Measurements from ENCODE around the gene LSM10. TPM values are rescaled to one million over a fixed set of nuclear protein-coding genes. Genes with fewer than 3 reads are reported as not detected.

The LSM10 gene
- total RNA-seq, 1 donor from 2014 or later, result 26.1 TPM

DNA sequence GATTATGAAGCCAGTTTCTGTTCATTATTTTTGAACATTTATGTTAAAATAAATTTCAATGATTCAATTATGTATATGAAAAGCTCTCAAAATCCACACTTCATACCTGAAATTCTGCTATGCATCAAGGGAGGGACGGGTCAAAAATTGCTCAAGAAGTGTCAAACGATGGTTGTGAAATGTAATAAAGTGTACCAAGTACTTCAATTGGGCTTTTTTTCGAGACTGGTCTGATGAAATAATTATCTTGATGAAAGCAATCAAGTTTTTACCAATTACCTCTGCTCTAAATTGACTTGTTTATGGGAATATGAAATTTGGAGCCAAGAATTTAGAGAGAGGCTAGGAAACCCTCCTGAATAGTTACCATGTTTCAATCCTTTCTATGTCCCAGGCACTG is 44.6 kb upstream of the LSM10 start:
- H3K9me3 Mint-ChIP-seq, result no peaks in the 10 kb centered on the region
- no peaks in the 10 kb centered on the region for H3K27me3 Mint-ChIP-seq (ENCODE audit: low read depth)
- H3K27ac Mint-ChIP-seq, result no peak overlapping the region
- H3K4me3 Mint-ChIP-seq, result no peak overlapping the region
- TF ChIP-seq, protein P1, sequence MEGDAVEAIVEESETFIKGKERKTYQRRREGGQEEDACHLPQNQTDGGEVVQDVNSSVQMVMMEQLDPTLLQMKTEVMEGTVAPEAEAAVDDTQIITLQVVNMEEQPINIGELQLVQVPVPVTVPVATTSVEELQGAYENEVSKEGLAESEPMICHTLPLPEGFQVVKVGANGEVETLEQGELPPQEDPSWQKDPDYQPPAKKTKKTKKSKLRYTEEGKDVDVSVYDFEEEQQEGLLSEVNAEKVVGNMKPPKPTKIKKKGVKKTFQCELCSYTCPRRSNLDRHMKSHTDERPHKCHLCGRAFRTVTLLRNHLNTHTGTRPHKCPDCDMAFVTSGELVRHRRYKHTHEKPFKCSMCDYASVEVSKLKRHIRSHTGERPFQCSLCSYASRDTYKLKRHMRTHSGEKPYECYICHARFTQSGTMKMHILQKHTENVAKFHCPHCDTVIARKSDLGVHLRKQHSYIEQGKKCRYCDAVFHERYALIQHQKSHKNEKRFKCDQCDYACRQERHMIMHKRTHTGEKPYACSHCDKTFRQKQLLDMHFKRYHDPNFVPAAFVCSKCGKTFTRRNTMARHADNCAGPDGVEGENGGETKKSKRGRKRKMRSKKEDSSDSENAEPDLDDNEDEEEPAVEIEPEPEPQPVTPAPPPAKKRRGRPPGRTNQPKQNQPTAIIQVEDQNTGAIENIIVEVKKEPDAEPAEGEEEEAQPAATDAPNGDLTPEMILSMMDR (IDR thresholded peaks at IDR 0.05; ENCODE audit: unreplicated experiment), result no peak
- no peak for DNase-seq (ENCODE audit: low spot score in 2 of 2, unreplicated experiment in 2 of 2)
- H3K4me1 Mint-ChIP-seq, result peaks cover 35% of the 10 kb centered on the region
- H3K36me3 Mint-ChIP-seq, result no peaks in the 10 kb centered on the region

DNA sequence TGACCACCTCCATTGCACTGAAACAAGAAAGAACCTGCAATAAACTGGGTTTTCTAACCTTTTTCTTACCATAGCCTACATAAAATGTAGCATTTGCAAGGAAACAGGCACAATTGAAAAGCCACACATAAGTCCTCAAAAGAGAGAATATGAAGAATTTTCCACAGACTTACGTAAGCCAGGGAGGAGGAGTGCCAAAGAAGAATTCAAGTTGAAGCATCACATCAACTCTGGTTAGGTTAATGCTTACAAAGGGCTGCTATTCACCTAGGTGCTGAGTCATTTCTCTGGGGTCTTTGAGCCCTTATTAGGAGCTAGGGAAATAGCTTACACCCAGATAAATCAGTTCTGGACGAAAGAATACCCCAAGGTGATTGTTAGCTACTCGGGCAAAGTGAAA is 42.9 kb upstream of the LSM10 start:
- Mint-ChIP-seq H3K27ac (peak overlapping the region; percentile 79), H3K27me3 (ENCODE audit: low read depth) (no peaks in the 10 kb centered on the region), H3K4me3 (no peak overlapping the region), H3K9me3 (no peaks in the 10 kb centered on the region), H3K4me1 (peaks cover 38% of the 10 kb centered on the region), H3K36me3 (peaks cover 2% of the 10 kb centered on the region)
- DNase-seq (ENCODE audit: low spot score in 2 of 2, unreplicated experiment in 2 of 2), result no peak
- TF ChIP-seq, protein P1 (IDR thresholded peaks at IDR 0.05; ENCODE audit: unreplicated experiment), result no peak

DNA sequence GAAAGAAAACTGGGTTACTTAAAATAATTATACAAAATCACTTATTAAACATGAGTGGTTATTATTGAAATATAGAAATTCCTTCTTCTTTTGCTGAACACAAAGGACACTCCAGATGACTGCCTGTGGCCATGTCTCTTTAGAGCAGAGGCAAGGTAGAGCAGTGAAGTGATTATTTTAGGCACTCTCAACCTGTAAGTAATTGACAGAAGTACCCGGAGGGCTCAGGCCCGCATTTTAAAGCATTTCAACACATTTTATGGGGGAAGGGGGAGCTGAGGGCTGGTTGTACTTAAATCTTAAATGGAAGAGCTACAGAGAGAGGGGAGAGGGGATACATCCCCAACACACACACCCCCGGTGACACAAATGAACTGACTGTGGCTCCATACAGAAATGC is 42.3 kb upstream of the LSM10 start:
- Mint-ChIP-seq H3K4me3 (no peak overlapping the region), H3K27ac (peak overlapping the region; percentile 79)
- TF ChIP-seq, protein P1 (IDR thresholded peaks at IDR 0.05; ENCODE audit: unreplicated experiment), result no peak

DNA sequence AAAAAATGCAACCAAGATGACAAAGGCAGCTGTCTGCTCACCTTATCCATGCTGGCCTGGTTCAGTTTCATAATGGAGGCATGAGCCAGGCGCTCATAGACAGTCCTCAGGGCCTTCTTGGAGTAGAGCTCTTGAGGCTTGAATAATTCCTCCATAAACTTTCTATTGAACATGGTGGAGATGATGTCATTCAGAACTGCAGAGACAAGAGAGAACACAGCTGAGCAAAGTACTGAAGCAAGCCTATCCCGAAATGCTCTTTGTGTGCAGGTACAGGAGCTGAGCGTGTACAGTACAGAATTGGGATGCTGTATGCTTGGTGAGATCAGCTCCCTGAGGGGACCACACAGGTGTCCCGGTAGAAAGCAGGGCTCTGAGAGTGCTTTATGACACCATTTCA is 41.0 kb upstream of the LSM10 start:
- peak overlapping the region; percentile 69 for H3K27ac Mint-ChIP-seq
- H3K4me1 Mint-ChIP-seq, result peaks cover 36% of the 10 kb centered on the region
- no peak overlapping the region for H3K4me3 Mint-ChIP-seq

More for the DNA sequence above, 42.3 kb upstream of the LSM10 start:
- H3K36me3 Mint-ChIP-seq, result peaks cover 2% of the 10 kb centered on the region
- no peaks in the 10 kb centered on the region for H3K27me3 Mint-ChIP-seq (ENCODE audit: low read depth)
- H3K9me3 Mint-ChIP-seq, result no peaks in the 10 kb centered on the region
- peaks cover 38% of the 10 kb centered on the region for H3K4me1 Mint-ChIP-seq
- no peak for DNase-seq (ENCODE audit: low spot score in 2 of 2, unreplicated experiment in 2 of 2)

DNA sequence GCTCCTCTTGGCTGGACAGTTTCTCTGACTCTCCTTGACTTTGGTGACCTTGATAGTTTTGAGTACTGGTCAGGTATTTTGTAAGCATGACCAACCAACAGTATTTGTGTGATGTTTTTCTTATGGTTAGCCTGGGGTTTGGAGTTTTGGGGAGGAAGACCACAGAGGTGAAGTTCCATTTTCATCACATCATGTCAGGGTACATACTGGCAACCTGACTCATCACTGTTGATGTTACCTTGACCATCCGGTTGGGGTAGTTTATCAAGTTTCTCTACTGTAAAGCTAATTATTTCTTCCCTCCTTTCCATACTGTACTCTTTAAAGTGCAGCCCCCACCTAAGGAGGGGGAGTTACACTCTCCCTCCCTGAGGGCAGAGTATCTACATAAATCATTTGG is 39.1 kb upstream of the LSM10 start:
- peak overlapping the region; percentile 98 for H3K27ac Mint-ChIP-seq
- TF ChIP-seq, protein P1 (IDR thresholded peaks at IDR 0.05; ENCODE audit: unreplicated experiment), result no peak
- H3K9me3 Mint-ChIP-seq, result no peaks in the 10 kb centered on the region
- no peak for DNase-seq (ENCODE audit: low spot score in 2 of 2, unreplicated experiment in 2 of 2)
- H3K4me1 Mint-ChIP-seq, result peaks cover 41% of the 10 kb centered on the region
- no peaks in the 10 kb centered on the region for H3K27me3 Mint-ChIP-seq (ENCODE audit: low read depth)
- H3K4me3 Mint-ChIP-seq, result no peak overlapping the region
- H3K36me3 Mint-ChIP-seq, result peaks cover 2% of the 10 kb centered on the region

More for the DNA sequence above, 41.0 kb upstream of the LSM10 start:
- H3K36me3 Mint-ChIP-seq, result peaks cover 2% of the 10 kb centered on the region
- TF ChIP-seq, protein P1 (IDR thresholded peaks at IDR 0.05; ENCODE audit: unreplicated experiment), result no peak
- no peaks in the 10 kb centered on the region for H3K27me3 Mint-ChIP-seq (ENCODE audit: low read depth)
- H3K9me3 Mint-ChIP-seq, result no peaks in the 10 kb centered on the region
- DNase-seq (ENCODE audit: low spot score in 2 of 2, unreplicated experiment in 2 of 2), result no peak

DNA sequence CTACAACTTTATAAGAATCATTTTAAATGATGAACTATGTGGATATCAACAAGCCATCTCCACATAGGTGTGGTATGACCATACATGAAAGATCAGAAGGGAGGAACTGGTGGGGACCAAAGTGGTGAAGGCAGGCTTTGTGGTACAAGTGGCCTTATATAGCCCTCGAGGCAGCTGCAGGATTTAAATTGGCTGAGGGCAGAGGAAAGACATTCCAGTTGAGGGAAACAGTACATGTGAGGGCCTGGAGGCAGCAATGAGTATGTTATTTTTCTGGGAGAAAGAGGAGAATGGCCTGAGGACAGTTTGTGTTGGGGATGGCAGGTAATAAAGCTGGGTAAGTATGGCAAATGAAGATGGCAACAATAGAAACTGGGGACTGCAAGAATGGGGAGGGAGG is 35.4 kb upstream of the LSM10 start:
- no peaks in the 10 kb centered on the region for H3K27me3 Mint-ChIP-seq (ENCODE audit: low read depth)
- DNase-seq (ENCODE audit: low spot score in 2 of 2, unreplicated experiment in 2 of 2), result no peak
- TF ChIP-seq, protein P1 (IDR thresholded peaks at IDR 0.05; ENCODE audit: unreplicated experiment), result no peak
- H3K9me3 Mint-ChIP-seq, result no peaks in the 10 kb centered on the region
- H3K36me3 Mint-ChIP-seq, result peaks cover 9% of the 10 kb centered on the region
- H3K4me1 Mint-ChIP-seq, result peaks cover 18% of the 10 kb centered on the region
- no peak overlapping the region for H3K4me3 Mint-ChIP-seq
- H3K27ac Mint-ChIP-seq, result peak overlapping the region; percentile 4

Measured in mesothelial cell of epicardium (in vitro differentiated cells).